Naive B cell (primary cell): ENCODE results near the gene BZW2. TPM values are rescaled to one million over a fixed set of nuclear protein-coding genes. Genes with fewer than 3 reads are reported as not detected.
A peak's percentile ranks its signal among the peaks of the same experiment; 100 is the strongest.

Source experiments
- ATAC-seq, 2 donors: fragments of 150-1000 bp; cut with Tn5 transposase; 2 replicates each; pipeline ENCODE4 v1.10.0; 2021; ENCODE audit warnings: low read depth in 2 of 2, mild to moderate bottlenecking in 2 of 2, moderate library complexity in 2 of 2
- DNase-seq: peaks from one replicate; pipeline ENCODE4 v3.0.0; 2022
- H3K27ac Mint-ChIP-seq, 6 donors: one replicate each; pipeline ENCODE4 v1.8.0; 2020 to 2022; ENCODE audit warnings: mild to moderate bottlenecking in 6 of 6, mixed read lengths in 6 of 6, moderate library complexity in 5 of 6, inconsistent platforms in 2 of 6
- H3K27me3 Mint-ChIP-seq, 3 donors: one replicate each; pipeline ENCODE4 v1.8.0; 2021 to 2022; ENCODE audit warnings: mixed read lengths in 3 of 3, mild to moderate bottlenecking in 1 of 3
- H3K36me3 Mint-ChIP-seq, 2 donors: one replicate each; pipeline ENCODE4 v1.8.0; 2020 to 2022; ENCODE audit warnings: mixed read lengths in 2 of 2, inconsistent platforms in 1 of 2, mild to moderate bottlenecking in 1 of 2
- H3K4me1 Mint-ChIP-seq, 3 donors: one replicate each; pipeline ENCODE4 v1.8.0; 2020 to 2022; ENCODE audit warnings: mixed read lengths in 3 of 3, inconsistent platforms in 1 of 3, mild to moderate bottlenecking in 1 of 3, moderate library complexity in 1 of 3
- H3K4me3 Mint-ChIP-seq, 8 donors: one replicate each; pipeline ENCODE4 v1.8.0; 2020 to 2022; ENCODE audit warnings: mild to moderate bottlenecking in 8 of 8, mixed read lengths in 8 of 8, moderate library complexity in 8 of 8, inconsistent platforms in 2 of 8
- H3K9me3 Mint-ChIP-seq, 7 donors: one replicate each; pipeline ENCODE4 v1.8.0; 2020 to 2022; ENCODE audit warnings: mixed read lengths in 7 of 7, mild to moderate bottlenecking in 5 of 7, inconsistent platforms in 2 of 7, moderate library complexity in 1 of 7
- polyA plus RNA-seq, 6 donors: library from polyadenylated mRNA; unstranded; fragments of 300-500 nt; fragmentation: Illumina TruSeq; gene quantifications; one replicate each; pipeline ENCODE4 v1.2.3, GENCODE V29; 2021; ENCODE audit warnings: low read depth in 6 of 6

Gene BZW2
- polyA plus RNA-seq, 6 donors from 2014 or later: 38.6 to 71.2 (median 53.4) TPM

DNA sequence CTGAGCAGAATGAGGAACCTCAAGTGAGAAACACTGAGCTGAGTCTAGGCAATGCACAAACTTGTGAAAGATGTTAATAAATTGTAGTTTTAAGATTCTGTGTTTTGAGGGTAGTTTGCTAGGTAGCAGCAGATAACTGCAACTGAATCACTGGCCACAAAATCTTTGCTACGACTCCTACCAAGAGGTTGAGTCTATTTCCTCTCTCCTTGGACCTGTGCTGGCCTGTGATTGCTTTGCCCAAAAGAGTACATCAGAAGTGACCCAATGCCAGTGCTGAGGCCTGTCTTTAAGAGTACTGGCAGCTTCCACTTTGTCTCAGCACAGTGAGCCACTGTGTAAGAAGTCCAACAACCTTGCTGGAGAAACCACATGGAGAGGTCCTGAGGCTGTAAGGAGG, 95.7 kb downstream of the BZW2 start:
- H3K9me3 Mint-ChIP-seq: no peaks in the 10 kb centered on the region
- peak overlapping the region in 1 of 6 donors; percentile 70 for H3K27ac Mint-ChIP-seq
- no peak overlapping the region for H3K4me3 Mint-ChIP-seq
- peaks cover 0 to 7% (median 0%) of the 10 kb centered on the region in 3 donors for H3K4me1 Mint-ChIP-seq
- H3K36me3 Mint-ChIP-seq: no peaks in the 10 kb centered on the region
- peaks cover 0 to 5% (median 0%) of the 10 kb centered on the region in 3 donors for H3K27me3 Mint-ChIP-seq
- no peak for DNase-seq
- no peak for ATAC-seq

DNA sequence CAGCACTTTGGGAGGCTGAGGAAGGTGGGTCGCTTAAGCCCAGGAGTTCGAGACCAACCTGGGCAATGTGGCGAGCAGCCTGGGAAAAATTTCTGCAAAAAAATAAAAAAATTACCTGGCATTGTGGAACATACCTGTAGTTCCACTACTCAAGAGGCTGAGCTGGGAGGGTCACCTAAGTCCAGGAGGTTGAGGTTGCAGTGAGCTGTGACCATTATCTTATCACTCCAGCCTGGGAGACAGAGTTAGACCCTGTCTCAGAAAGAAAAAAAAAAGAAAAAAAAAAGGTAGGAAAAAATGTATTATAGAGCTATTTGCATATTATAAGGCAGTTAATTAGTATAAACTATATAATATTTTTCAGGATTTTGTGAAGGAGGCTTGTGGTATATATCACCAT, 96.6 kb downstream of the BZW2 start:
- no peak for DNase-seq
- Mint-ChIP-seq H3K27ac (no peak overlapping the region), H3K27me3 (peaks cover 0 to 5% (median 0%) of the 10 kb centered on the region in 3 donors)

DNA sequence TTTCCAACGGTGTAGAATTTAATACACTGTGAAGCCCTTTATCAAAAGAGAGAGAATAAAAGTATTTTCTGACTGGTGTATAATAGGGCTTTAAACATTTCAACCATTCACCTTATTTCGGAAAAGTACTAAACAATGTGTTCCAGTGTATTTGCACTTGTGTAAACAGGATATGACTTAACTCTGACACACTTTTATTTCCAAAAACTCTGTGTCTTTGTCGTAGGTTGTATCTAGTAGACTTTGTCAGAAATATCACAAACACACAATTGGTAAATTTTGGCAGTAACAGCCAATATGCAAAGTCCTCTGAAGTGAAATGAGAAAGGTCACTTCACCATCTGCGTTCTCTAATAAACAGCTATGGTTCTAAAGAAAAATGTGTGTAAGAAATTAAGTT, 97.3 kb downstream of the BZW2 start:
- H3K27ac Mint-ChIP-seq: no peak overlapping the region
- H3K4me3 Mint-ChIP-seq: no peak overlapping the region
- DNase-seq: no peak
- peaks cover 0 to 7% (median 0%) of the 10 kb centered on the region in 3 donors for H3K4me1 Mint-ChIP-seq
- H3K36me3 Mint-ChIP-seq: no peaks in the 10 kb centered on the region
- no peaks in the 10 kb centered on the region for H3K9me3 Mint-ChIP-seq
- no peak for ATAC-seq
- H3K27me3 Mint-ChIP-seq: peaks cover 0 to 3% (median 0%) of the 10 kb centered on the region in 3 donors

More for the DNA sequence above, 96.6 kb downstream of the BZW2 start:
- Mint-ChIP-seq H3K4me1 (peaks cover 0 to 7% (median 0%) of the 10 kb centered on the region in 3 donors), H3K4me3 (no peak overlapping the region), H3K9me3 (no peaks in the 10 kb centered on the region), H3K36me3 (no peaks in the 10 kb centered on the region)
- no peak for ATAC-seq

DNA sequence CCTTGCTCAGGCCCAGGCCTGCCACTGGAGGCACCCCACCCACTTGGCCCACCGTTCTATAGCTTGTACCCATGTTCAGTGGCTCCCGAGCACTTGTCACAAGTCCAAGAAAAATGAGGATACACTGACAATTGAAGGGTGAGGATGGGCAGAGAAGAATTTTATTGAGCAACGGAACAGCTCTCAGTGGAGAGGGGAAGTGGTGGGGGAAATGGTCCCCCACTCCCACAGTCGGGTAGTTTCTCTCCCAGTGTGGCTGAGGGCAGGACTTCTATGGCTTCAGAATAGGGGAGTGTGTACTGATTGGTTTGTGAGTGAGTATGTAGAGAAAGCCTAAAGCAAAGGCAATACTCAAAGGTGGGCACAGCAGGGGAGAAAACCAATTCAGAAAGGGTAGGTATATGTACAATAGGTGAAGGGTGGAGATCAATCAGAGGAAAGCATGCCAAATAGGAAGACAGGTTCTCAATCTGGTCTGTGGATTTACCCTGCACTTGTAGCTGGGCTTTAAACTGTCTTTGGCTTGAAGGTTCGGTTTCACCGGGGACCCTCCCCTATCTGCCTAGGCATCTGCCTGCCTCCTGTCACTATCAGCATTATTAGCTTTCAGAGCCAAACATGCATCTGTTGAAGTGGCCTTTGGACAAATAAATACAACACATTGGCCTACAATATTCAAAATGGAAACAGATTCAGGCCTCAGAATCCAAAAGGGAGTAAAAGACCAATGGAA, 98.7 kb downstream of the BZW2 start:
- Mint-ChIP-seq H3K4me1 (peaks cover 0 to 7% (median 0%) of the 10 kb centered on the region in 3 donors), H3K36me3 (no peaks in the 10 kb centered on the region), H3K9me3 (no peaks in the 10 kb centered on the region), H3K27me3 (no peaks in the 10 kb centered on the region), H3K4me3 (no peak overlapping the region), H3K27ac (peak overlapping the region in 1 of 6 donors; percentile 88)
- ATAC-seq (no peak), DNase-seq (no peak)

DNA sequence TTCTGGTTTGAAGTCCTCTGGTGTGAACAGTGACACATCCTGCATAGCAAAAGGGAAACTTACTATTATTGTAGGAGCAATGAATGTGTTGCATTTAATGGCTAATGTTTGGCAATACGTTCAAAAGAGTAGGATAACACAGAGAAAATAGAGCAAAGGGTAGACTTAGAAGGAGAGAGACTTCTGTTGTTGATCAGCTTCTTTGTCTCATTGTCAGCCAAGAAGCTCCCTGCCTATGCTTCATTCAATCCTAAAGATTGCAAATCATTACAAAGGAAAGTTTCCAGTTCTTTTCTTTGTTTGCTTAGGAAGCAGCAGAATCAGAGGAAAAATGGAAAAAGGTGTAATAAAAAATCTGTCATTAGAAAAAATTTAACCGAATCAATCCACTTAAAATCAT, 99.7 kb downstream of the BZW2 start:
- ATAC-seq (no peak), DNase-seq (no peak)
- Mint-ChIP-seq H3K9me3 (no peaks in the 10 kb centered on the region), H3K4me1 (peaks cover under 1 to 3% (median 2%) of the 10 kb centered on the region in 3 donors), H3K27me3 (no peaks in the 10 kb centered on the region), H3K27ac (no peak overlapping the region), H3K36me3 (no peaks in the 10 kb centered on the region), H3K4me3 (no peak overlapping the region)

DNA sequence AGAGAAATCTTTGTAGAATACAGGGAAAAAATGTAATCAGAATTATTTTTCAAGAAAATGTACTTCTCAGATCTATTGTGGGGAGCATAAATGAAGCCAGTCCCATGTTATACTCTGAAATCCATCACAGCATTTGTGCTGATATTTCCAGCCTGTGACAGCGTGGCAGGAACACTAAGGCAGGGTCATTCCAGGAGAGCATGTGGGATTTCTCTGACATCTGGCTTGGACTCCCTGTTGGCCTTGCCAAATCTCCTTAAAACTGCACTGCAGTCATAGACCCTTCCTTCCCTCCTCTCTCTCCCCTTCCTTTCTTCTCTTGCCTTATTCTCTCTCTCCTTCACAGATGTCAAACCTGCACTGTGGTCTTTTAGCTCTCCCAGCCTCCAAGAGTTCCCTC, 101.1 kb downstream of the BZW2 start:
- Mint-ChIP-seq H3K4me3 (no peak overlapping the region), H3K27me3 (no peaks in the 10 kb centered on the region), H3K9me3 (no peaks in the 10 kb centered on the region), H3K27ac (no peak overlapping the region), H3K36me3 (no peaks in the 10 kb centered on the region), H3K4me1 (peaks cover 0 to 13% (median 11%) of the 10 kb centered on the region in 3 donors)
- ATAC-seq (no peak), DNase-seq (no peak)

DNA sequence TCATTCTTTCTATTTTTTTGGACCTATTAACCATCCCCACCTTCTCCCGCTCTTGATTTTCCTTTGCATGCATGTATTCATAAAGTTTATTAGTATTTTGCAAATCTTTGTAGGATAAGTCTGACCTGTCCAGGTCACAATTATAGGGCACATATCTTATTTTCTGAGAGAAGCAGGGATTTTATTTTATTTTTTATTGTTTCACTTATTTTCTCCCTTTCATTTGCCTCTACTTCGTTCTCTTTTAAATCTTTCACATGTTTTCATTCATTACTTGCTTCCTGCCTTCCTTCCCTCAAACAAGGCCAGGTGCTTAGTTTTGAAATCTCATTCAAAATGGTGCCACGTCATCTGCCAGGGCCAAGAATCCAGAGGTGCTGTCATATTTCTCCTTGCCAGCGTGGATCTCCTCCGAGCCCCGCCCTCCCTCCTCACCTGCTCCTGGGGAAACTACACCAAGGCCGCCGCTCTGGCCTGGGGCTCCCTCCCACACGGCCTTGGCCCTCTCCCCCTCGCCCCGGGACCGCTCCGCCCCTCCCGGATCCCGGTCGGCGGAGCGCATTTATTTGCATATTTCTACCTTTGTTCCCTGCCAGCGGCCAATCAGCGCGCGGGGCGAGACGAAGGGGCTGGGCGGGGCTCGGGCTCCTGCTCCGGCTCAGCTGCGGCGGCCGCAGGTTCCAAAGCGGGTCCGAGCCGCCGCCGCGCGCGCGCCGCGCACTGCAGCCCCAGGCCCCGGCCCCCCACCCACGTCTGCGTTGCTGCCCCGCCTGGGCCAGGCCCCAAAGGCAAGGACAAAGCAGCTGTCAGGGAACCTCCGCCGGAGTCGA, 107.3 kb downstream of the BZW2 start, which contains the start of gene TSPAN13:
TSPAN13 (plus strand) TSS at position 654 of the 830 bp plus-strand sequence. CDS start 213 bp downstream, outside the sequence.
- no peaks in the 10 kb centered on the region for H3K27me3 Mint-ChIP-seq
- peak; percentile 87 to 88 for ATAC-seq
- DNase-seq: peak; percentile 83
- H3K4me1 Mint-ChIP-seq: peaks cover 26 to 50% (median 44%) of the 10 kb centered on the region in 3 donors
- H3K36me3 Mint-ChIP-seq: peaks cover 0 to 8% of the 10 kb centered on the region in 2 donors
- H3K27ac Mint-ChIP-seq: peak within 1 kb of the TSS; percentile 64 to 98 (median 94)
- peak within 1 kb of the TSS; percentile 96 to 100 (median 99) for H3K4me3 Mint-ChIP-seq
- no peaks in the 10 kb centered on the region for H3K9me3 Mint-ChIP-seq

DNA sequence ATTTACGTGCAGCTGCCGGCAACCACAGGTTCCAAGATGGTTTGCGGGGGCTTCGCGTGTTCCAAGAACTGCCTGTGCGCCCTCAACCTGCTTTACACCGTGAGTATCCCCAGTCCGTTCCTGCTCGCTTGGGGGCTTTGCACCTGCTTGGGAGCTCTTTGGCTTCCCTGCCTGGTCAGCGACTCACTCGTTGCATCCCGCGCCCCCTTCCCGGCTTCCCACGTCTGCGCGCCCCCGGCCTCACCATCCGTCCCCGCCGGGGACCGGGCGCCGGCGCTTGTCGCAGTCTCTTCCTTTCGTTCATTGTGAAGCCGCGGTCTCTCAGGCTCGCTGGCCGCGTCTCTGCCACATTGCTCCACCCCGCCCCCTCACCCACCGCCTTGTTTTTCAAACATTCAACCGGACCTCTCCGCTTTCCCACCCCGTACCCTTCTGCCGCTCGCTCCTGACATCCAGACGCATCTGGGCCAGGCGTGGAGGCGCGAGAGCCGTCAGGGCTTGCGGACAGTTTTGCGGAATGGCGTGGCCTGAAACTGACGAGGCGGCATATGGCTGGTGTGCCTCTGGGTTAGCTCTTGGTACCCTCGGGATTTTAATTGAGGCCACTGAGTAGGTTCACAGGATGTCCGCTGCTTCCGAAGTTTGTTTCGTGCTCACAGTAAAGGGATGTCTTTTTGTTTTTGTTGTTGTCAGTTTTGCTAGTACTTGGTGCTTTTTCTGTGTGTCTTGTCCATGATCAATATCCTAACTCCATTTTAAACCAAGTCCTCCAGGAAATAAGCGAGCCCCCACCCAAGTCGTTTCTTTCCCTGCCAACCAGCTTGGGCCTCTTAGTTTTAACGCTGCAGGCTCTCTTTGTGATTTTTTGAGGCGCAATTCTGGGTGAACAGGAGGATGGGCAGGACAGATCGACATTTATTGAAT, 108.2 kb downstream of the BZW2 start:
- peaks cover 0 to 3% (median 0%) of the 10 kb centered on the region in 7 donors for H3K9me3 Mint-ChIP-seq

DNA sequence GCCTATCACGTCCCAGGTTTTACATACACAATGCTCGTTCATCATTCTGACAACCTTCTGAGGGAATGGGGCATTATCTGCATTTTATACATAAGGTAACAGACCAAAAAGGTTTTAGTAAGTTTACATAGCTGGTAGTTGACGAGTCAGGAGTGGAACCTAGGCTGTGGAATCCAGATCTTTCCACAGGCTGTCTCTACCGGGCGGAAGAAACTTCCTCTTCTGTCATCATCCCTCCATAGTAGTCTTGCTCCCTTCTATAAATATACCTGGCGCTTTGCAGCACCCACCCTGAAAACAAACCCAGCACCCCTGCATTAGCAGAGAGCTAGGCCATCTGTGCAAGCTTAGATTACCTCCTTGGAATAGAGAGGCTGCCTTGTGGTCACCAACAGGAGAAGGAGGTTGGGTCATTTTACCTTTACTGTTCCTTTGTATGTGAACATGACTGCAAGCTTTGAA, 108.9 kb downstream of the BZW2 start:
- Mint-ChIP-seq H3K4me1 (peaks cover 39 to 64% (median 56%) of the 10 kb centered on the region in 3 donors), H3K27ac (peak overlapping the region; percentile 64 to 98 (median 94)), H3K36me3 (peaks cover 0 to 16% of the 10 kb centered on the region in 2 donors), H3K9me3 (peaks cover 0 to 6% (median 0%) of the 10 kb centered on the region in 7 donors), H3K4me3 (peak overlapping the region; percentile 96 to 100 (median 99)), H3K27me3 (no peaks in the 10 kb centered on the region)
- DNase-seq (no peak), ATAC-seq (no peak)

More for the DNA sequence above, 108.2 kb downstream of the BZW2 start:
- H3K27ac Mint-ChIP-seq: peak overlapping the region; percentile 64 to 98 (median 94)
- ATAC-seq (peak; percentile 25 to 27), DNase-seq (peak; percentile 44)
- H3K4me1 Mint-ChIP-seq: peaks cover 32 to 57% (median 49%) of the 10 kb centered on the region in 3 donors
- peak overlapping the region; percentile 96 to 100 (median 99) for H3K4me3 Mint-ChIP-seq
- no peaks in the 10 kb centered on the region for H3K27me3 Mint-ChIP-seq
- peaks cover 0 to 9% of the 10 kb centered on the region in 2 donors for H3K36me3 Mint-ChIP-seq

DNA sequence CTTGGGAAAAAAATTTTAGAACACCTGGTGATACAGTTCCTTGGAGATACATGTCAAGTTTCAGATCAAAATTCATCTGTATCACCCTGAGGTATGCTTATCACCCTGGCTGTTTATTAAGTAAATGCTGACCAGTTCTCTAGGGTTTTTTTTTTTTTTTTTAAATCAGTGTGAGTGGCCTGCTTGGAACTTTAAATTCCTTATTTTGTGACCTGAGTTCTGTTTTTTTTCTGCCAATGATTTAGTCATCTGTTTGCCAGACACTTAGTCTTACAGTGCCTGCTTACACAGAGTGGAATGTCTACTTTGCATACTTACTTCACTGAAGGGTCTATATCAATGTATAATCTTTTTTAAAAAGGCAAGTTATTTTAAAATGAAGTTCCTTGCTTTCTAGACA, 109.4 kb downstream of the BZW2 start:
- Mint-ChIP-seq H3K4me1 (peaks cover 44 to 69% (median 60%) of the 10 kb centered on the region in 3 donors), H3K4me3 (peak overlapping the region; percentile 96 to 100 (median 99)), H3K36me3 (peaks cover 4 to 21% of the 10 kb centered on the region in 2 donors), H3K9me3 (peaks cover 0 to 8% (median 0%) of the 10 kb centered on the region in 7 donors), H3K27ac (peak overlapping the region; percentile 88 to 98 (median 94)), H3K27me3 (no peaks in the 10 kb centered on the region)
- DNase-seq: no peak
- ATAC-seq: no peak
